ENCODE data around the gene PLXND1.

- TF ChIP-seq POLR2AphosphoS5 (IDR thresholded peaks at IDR 0.05; ENCODE audit: borderline replicate concordance, low read depth, low read length) (no peak), EZH2 (IDR thresholded peaks at IDR 0.05) (no peak), FOXP2 (optimal IDR thresholded peaks at IDR 0.05; ENCODE audit: control extremely low read depth, extremely low read length, insufficient read depth) (no peak)
Measured at GRCh38 chr3:129613367-129613740, 6.9 kb upstream of the PLXND1 start.
